OCI-LY7 (cell line): ENCODE measurements around the gene PTGDS. TPM values are rescaled to one million over a fixed set of nuclear protein-coding genes. Genes with fewer than 3 reads are reported as not detected.

Experiments used
- BruUV-seq: library from RNA; stranded (reverse); fragments of 400-500 nt; replicated peaks from 2 replicates; lab custom pipeline; 2021; lab: Mats Ljungman, UMichigan
- CTCF ChIA-PET: fragments of 300-600 bp; sonication (Branson Sonifier 250); formaldehyde crosslinking; loops from one replicate; lab custom pipeline; 2022; ENCODE audit warnings: antibody characterized with exemption; ENCODE audit not compliant: unreplicated experiment; lab: Charles Lee
- POLR2A ChIA-PET: fragments of 300-600 bp; sonication (Branson Sonifier 250); formaldehyde crosslinking; loops from one replicate; lab custom pipeline; 2022; ENCODE audit warnings: antibody characterized with exemption; lab: Charles Lee
- DNase-seq: peaks from one replicate; pipeline ENCODE4 v3.0.0-alpha.2; 2015; ENCODE audit warnings: low spot score
- H2AFZ ChIP-seq: fragments of 200-600 bp; sonication (generic), shearing (Covaris generic); 2 replicates; pipeline ENCODE4 v1.6.1; 2014; ENCODE audit warnings: mild to moderate bottlenecking, antibody characterized with exemption, low read length, moderate library complexity
- H3K27ac ChIP-seq: fragments of 200-600 bp; sonication (generic); 2 replicates; pipeline ENCODE4 v1.5.1; 2014; ENCODE audit warnings: mixed run types, low read depth, mild to moderate bottlenecking, moderate library complexity, low read length, inconsistent platforms; ENCODE audit not compliant: poor library complexity, severe bottlenecking
- H3K36me3 ChIP-seq: fragments of 200-600 bp; sonication (generic); 2 replicates; pipeline ENCODE4 v1.6.1; 2014; ENCODE audit warnings: mild to moderate bottlenecking, antibody characterized with exemption, low read length, moderate library complexity, mixed read lengths; ENCODE audit not compliant: insufficient read depth
- H3K4me1 ChIP-seq: fragments of 200-600 bp; sonication (generic); 2 replicates; pipeline ENCODE4 v1.5.1; 2014; ENCODE audit warnings: mild to moderate bottlenecking, low read length; ENCODE audit not compliant: insufficient read depth, poor library complexity, severe bottlenecking
- H3K4me2 ChIP-seq: fragments of 200-600 bp; sonication (generic); 2 replicates; pipeline ENCODE4 v1.6.1; 2014; ENCODE audit warnings: mild to moderate bottlenecking, low read length
- H3K4me3 ChIP-seq: fragments of 200-600 bp; sonication (generic); 2 replicates; pipeline ENCODE4 v1.5.1; 2014; ENCODE audit warnings: mild to moderate bottlenecking, low read depth, low read length; ENCODE audit not compliant: poor library complexity, severe bottlenecking
- H3K79me2 ChIP-seq: fragments of 200-600 bp; sonication (generic); 2 replicates; pipeline ENCODE4 v1.6.1; 2016; ENCODE audit warnings: low read depth, mild to moderate bottlenecking, low read length, moderate library complexity, mixed read lengths; ENCODE audit not compliant: insufficient read depth
- H3K9me2 ChIP-seq: fragments of 200-600 bp; sonication (generic); 2 replicates; pipeline ENCODE4 v1.6.1; 2016; ENCODE audit warnings: mild to moderate bottlenecking, low read length, mixed read lengths; ENCODE audit not compliant: insufficient read depth
- H3K9me3 ChIP-seq: fragments of 200-600 bp; sonication (generic); 2 replicates; pipeline ENCODE4 v1.6.1; 2014; ENCODE audit warnings: mild to moderate bottlenecking, mixed run types, low read length, mixed read lengths
- H4K20me1 ChIP-seq: fragments of 200-600 bp; sonication (generic); 2 replicates; pipeline ENCODE4 v1.6.1; 2014; ENCODE audit warnings: mild to moderate bottlenecking, antibody characterized with exemption, low read length, moderate library complexity, mixed read lengths; ENCODE audit not compliant: insufficient read depth
- EZH2phosphoT487 ChIP-seq: fragments of 200-600 bp; sonication (generic); IDR thresholded peaks from 2 replicates; pipeline ENCODE4 v1.6.1; 2018; ENCODE audit warnings: low read depth, borderline replicate concordance, mild to moderate bottlenecking, mixed run types, antibody characterized with exemption, low read length, moderate library complexity, mixed read lengths
- intact Hi-C: fragments of 100-400 bp; cut with micrococcal nuclease; formaldehyde crosslinking; loops from one replicate; pipeline ENCODE4 v1.10.0; 2022; ENCODE audit not compliant: unreplicated experiment
- total RNA-seq, 2 experiments: library from RNA; depleted of rRNA in 1 of 2; stranded (reverse); fragments of >200 nt in 1 of 2; shearing (Covaris generic) in 1 of 2; gene quantifications; 2 replicates each; pipeline ENCODE4 v1.2.3, GENCODE V29; 2014 to 2022
- TF ChIP-seq, protein P1 (sequence below): fragments of 200-600 bp; sonication (generic); conservative IDR thresholded peaks from 2 replicates; pipeline ENCODE4 v1.5.1; 2014; ENCODE audit warnings: mild to moderate bottlenecking, antibody characterized with exemption, low read length, moderate library complexity, mixed read lengths

PTGDS gene
- total RNA-seq, 2 experiments from 2014 or later: not detected

DNA sequence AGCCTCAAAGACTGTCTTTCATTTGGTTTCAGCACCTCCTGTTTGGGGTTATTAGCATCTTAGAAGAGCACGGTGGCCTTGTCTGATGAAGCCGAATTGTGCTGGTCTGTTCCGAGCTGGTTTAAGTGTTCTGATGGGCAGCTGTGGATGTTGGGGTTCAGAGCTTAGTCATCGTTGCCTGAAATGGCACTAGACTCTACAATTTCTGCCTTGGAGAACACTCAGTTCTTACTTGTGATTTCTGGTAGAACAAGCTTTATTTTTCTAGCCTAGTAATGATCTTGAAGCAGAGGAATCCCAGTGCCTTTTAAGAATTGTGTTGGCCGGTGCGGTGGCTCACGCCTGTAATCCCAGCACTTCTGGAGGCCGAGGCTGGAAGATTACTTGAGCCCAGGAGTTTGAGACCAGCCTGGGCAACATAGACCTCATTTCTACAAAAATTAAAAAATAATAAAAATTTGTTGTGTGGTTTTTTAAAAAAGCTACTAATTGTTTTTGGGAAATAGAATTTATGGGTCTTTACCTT lies 40.6 kb upstream of the PTGDS start:
- ChIA-PET POLR2A (no interaction called here), CTCF (no interaction called here)
- Histone ChIP-seq H4K20me1 (no peaks in the 10 kb centered on the region), H3K36me3 (peaks cover 66% of the 10 kb centered on the region), H3K4me1 (peaks cover 13% of the 10 kb centered on the region), H3K4me3 (no peak overlapping the region), H3K4me2 (no peak overlapping the region), H3K9me3 (no peaks in the 10 kb centered on the region), H3K27ac (no peak overlapping the region), H2AFZ (no peak overlapping the region), H3K9me2 (no peaks in the 10 kb centered on the region), H3K79me2 (no peaks in the 10 kb centered on the region)
- intact Hi-C loops: no loop called here
- TF ChIP-seq EZH2phosphoT487: no peak
- no TSS peak for BruUV-seq
- no peak for DNase-seq

DNA sequence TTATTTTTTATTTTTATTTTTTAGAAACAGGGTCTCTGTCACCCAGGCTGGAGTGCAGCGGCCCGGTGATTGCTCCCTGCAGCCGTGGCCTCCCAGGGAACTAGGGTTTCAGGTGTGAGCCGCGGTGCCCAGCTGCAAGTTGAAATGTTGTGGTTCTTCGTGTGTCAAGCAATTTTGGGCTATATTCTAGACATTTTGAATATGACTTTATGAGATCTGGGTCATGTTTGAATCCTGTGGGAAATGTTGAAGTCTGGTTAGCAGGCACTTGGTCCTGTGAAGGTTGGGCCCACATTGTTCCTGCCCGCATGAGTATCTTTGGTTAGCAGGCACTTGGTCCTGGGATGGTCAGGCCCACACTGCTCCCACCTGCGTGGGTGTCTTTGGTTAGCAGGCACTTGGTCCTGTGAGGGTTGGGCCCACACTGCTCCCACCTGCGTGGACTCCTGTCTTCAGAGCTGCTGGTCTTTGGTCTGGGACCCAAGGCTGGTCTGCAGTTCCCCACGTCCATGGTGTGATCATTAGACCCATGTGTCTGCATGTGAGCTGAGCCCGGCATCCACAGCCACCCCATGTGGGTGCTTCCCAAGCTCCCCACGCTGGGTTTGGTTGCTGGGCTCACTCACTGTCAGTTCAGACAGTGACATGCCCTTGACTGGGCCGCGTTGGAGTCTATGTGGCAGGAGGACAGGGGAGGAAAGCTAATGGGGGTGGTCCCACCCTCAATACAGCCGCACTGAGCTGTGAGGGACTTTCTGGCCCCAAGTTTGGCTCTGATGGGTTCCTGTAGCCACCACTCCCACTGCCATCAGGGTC lies 39.9 kb upstream of the PTGDS start:
- H2AFZ ChIP-seq: no peak overlapping the region
- H3K79me2 ChIP-seq: no peaks in the 10 kb centered on the region
- TF ChIP-seq EZH2phosphoT487: no peak
- TF ChIP-seq, protein P1, sequence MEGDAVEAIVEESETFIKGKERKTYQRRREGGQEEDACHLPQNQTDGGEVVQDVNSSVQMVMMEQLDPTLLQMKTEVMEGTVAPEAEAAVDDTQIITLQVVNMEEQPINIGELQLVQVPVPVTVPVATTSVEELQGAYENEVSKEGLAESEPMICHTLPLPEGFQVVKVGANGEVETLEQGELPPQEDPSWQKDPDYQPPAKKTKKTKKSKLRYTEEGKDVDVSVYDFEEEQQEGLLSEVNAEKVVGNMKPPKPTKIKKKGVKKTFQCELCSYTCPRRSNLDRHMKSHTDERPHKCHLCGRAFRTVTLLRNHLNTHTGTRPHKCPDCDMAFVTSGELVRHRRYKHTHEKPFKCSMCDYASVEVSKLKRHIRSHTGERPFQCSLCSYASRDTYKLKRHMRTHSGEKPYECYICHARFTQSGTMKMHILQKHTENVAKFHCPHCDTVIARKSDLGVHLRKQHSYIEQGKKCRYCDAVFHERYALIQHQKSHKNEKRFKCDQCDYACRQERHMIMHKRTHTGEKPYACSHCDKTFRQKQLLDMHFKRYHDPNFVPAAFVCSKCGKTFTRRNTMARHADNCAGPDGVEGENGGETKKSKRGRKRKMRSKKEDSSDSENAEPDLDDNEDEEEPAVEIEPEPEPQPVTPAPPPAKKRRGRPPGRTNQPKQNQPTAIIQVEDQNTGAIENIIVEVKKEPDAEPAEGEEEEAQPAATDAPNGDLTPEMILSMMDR: no peak
- intact Hi-C loops: no loop called here
- no peaks in the 10 kb centered on the region for H3K9me3 ChIP-seq
- peaks cover 67% of the 10 kb centered on the region for H3K36me3 ChIP-seq
- peaks cover 13% of the 10 kb centered on the region for H3K4me1 ChIP-seq
- H3K4me2 ChIP-seq: no peak overlapping the region
- no peaks in the 10 kb centered on the region for H3K9me2 ChIP-seq
- no peaks in the 10 kb centered on the region for H4K20me1 ChIP-seq
- no peak overlapping the region for H3K4me3 ChIP-seq
- ChIA-PET CTCF (no interaction called here), POLR2A (interaction anchor here (0.5 kb wide), 1 partner anchor 90 kb away, joined by 6 read pairs; no protein-coding TSS in a partner anchor)
- DNase-seq: no peak
- no TSS peak for BruUV-seq
- H3K27ac ChIP-seq: no peak overlapping the region

DNA sequence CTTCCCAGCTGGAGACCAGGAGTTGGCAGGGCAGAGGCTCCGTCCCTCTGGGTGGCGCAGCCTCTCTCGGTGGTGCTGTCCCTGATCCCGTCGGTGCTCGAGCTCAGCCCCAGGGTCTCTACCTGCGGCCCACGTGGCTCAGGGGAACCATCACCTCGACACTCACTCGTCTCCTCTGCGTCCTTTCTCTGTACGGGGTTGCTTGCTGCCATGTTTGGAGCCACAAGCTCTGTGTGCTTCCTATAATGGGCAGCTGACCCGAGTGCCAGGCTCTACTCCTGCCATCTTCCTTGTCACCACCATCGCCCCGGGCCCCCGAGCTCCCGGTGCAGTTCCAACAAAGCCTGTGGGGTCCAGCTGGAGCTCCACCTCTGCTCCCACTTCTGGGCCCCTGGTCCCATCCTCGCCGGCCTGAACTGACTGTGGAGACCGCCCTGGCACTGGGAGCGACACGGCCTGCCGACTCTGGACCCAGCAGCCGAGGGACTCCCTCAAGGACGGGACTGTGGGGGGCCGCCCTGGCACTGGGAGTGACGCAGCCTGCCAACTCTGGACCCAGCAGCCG lies 37.8 kb upstream of the PTGDS start:
- H3K4me2 ChIP-seq: no peak overlapping the region
- H3K4me1 ChIP-seq: peaks cover 22% of the 10 kb centered on the region
- H3K9me2 ChIP-seq: no peaks in the 10 kb centered on the region
- no peak overlapping the region for H2AFZ ChIP-seq
- CTCF ChIA-PET: no interaction called here
- POLR2A ChIA-PET: no interaction called here
- H3K79me2 ChIP-seq: peaks cover 10% of the 10 kb centered on the region; the same call in 1 of the 2 replicates
- H3K9me3 ChIP-seq: no peaks in the 10 kb centered on the region
- no TSS peak for BruUV-seq
- DNase-seq: no peak
- TF ChIP-seq, protein P1: no peak
- TF ChIP-seq EZH2phosphoT487: no peak
- no peak overlapping the region for H3K27ac ChIP-seq
- no peaks in the 10 kb centered on the region for H4K20me1 ChIP-seq
- peaks cover 55% of the 10 kb centered on the region for H3K36me3 ChIP-seq
- intact Hi-C loops: no loop called here
- H3K4me3 ChIP-seq: no peak overlapping the region
